Naive thymus-derived CD8-positive, alpha-beta T cell (primary cell): ENCODE results near the gene NPM3. TPM values are rescaled to one million over a fixed set of nuclear protein-coding genes. Genes with fewer than 3 reads are reported as not detected.

Experiments
- polyA plus RNA-seq, 3 donors: library from polyadenylated mRNA; unstranded; fragments of 300-500 nt; fragmentation: Illumina TruSeq; gene quantifications; one replicate each; pipeline ENCODE4 v1.2.3, GENCODE V29; 2021
- total RNA-seq, 8 experiments: library from RNA in 2 of 8; stranded (reverse) in 2 of 8; gene quantifications; one replicate each; pipeline ENCODE4 v1.2.3 and lab custom pipeline; 2021 to 2026

NPM3 gene
- total and polyA plus RNA-seq, 5 experiments from 2014 or later: 14.6 to 19.3 (median 18.9) TPM

Other genes starting within 250 kb of the NPM3 start
- gene POLL, start 195.2 kb downstream of the NPM3 start, total RNA-seq: 10 to 100 TPM; 44.0 to 48.9 TPM
- gene POLL, start 195.2 kb downstream of the NPM3 start, polyA plus RNA-seq: 10 to 100 TPM; 10.6 to 16.7 (median 12.5) TPM
- gene DPCD, start 195.1 kb downstream of the NPM3 start, total RNA-seq: 1 to 10 TPM in 1 of 2 experiments, under 1 TPM in 1; 0.75 to 1.4 TPM
- gene DPCD, start 195.1 kb downstream of the NPM3 start, polyA plus RNA-seq: 1 to 10 TPM; 1.3 to 3.0 (median 2.4) TPM
- gene FBXW4, start 88.3 kb downstream of the NPM3 start, total RNA-seq: 100 to 1,000 TPM in 1 of 2 experiments, 10 to 100 TPM in 1; 91.2 to 106 TPM
- gene FBXW4, start 88.3 kb downstream of the NPM3 start, polyA plus RNA-seq: 10 to 100 TPM in 1 of 3 donors, 1 to 10 TPM in 2; 6.1 to 13.1 (median 6.5) TPM
- not detected for gene FGF8, start 7.3 kb downstream of the NPM3 start, total RNA-seq
- gene FGF8, start 7.3 kb downstream of the NPM3 start, polyA plus RNA-seq: not detected
- 100 to 1,000 TPM; 370 to 406 TPM for gene OGA, start 35.0 kb upstream of the NPM3 start, total RNA-seq
- 10 to 100 TPM; 35.7 to 43.7 (median 41.9) TPM for gene OGA, start 35.0 kb upstream of the NPM3 start, polyA plus RNA-seq
- gene KCNIP2, start 60.4 kb upstream of the NPM3 start, total RNA-seq: 1 to 10 TPM; 2.0 to 2.5 TPM
- gene KCNIP2, start 60.4 kb upstream of the NPM3 start, polyA plus RNA-seq: not detected